GM20000 (cell line): ENCODE measurements around the gene OLFM2.

ENCODE experiments used
- DNase-seq: peaks from one replicate; pipeline ENCODE4 v3.0.0; 2012; ENCODE audit warnings: low spot score
- TF ChIP-seq, protein P1 (sequence below): IDR thresholded peaks from 2 replicates; pipeline ENCODE4 v1.5.1; 2012; ENCODE audit warnings: mild to moderate bottlenecking, control low read depth; ENCODE audit errors: extremely low read depth, missing control alignments

Gene OLFM2

DNA sequence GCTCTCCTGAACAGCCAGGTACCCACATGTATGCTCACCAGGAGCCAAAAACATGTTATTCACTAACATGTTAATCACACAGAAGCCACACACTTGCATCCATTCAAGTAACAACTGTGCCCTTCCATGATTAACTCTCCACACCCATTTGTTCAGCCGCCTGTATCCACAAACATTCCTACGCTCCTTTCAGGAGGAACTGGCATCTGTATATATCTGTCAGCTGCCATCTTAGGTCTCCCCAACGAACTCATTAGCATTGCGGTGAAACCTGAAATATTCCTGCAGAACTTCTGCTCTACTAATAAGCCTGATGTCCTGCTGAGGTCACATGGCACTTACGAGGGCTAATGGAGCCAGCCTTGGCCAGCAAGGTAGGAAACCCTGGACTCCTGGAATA is 33.0 kb downstream of the OLFM2 start:
- TF ChIP-seq, protein P1, sequence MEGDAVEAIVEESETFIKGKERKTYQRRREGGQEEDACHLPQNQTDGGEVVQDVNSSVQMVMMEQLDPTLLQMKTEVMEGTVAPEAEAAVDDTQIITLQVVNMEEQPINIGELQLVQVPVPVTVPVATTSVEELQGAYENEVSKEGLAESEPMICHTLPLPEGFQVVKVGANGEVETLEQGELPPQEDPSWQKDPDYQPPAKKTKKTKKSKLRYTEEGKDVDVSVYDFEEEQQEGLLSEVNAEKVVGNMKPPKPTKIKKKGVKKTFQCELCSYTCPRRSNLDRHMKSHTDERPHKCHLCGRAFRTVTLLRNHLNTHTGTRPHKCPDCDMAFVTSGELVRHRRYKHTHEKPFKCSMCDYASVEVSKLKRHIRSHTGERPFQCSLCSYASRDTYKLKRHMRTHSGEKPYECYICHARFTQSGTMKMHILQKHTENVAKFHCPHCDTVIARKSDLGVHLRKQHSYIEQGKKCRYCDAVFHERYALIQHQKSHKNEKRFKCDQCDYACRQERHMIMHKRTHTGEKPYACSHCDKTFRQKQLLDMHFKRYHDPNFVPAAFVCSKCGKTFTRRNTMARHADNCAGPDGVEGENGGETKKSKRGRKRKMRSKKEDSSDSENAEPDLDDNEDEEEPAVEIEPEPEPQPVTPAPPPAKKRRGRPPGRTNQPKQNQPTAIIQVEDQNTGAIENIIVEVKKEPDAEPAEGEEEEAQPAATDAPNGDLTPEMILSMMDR, result no peak
- DNase-seq, result no peak

DNA sequence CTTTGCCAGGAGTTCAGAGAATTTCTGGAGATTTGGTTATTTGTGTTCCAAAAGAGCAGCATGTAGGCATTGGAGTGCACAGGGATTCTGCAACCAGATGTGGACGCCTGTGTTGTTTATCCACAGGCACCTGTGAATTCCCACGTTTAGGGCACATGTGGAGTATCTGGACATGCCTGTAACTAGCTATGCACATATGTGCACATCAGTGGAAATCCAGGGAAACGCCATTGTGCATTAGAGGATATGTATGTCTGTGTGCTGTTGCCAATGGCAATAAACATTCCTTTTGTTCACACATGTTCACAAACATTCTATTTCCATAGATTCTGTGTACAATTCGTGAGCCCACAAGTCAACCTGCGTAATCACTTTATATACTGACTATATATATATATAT is 34.7 kb downstream of the OLFM2 start:
- DNase-seq, result no peak
- TF ChIP-seq, protein P1, result no peak

- no peak for DNase-seq
- TF ChIP-seq, protein P1, result no peak
These were observed 35.3 kb downstream of the OLFM2 start for GRCh38 chr19:9901020-9901419.

- TF ChIP-seq, protein P1, result no peak
- DNase-seq, result no peak
These were observed 44.5 kb downstream of the OLFM2 start for GRCh38 chr19:9891609-9892373.

GRCh38 chr19:9885077-9885552 is 51.2 kb downstream of the OLFM2 start:
- TF ChIP-seq, protein P1, result no peak
- no peak for DNase-seq

GRCh38 chr19:9883764-9884163 is 52.6 kb downstream of the OLFM2 start:
- TF ChIP-seq, protein P1, result no peak
- DNase-seq, result no peak

DNA sequence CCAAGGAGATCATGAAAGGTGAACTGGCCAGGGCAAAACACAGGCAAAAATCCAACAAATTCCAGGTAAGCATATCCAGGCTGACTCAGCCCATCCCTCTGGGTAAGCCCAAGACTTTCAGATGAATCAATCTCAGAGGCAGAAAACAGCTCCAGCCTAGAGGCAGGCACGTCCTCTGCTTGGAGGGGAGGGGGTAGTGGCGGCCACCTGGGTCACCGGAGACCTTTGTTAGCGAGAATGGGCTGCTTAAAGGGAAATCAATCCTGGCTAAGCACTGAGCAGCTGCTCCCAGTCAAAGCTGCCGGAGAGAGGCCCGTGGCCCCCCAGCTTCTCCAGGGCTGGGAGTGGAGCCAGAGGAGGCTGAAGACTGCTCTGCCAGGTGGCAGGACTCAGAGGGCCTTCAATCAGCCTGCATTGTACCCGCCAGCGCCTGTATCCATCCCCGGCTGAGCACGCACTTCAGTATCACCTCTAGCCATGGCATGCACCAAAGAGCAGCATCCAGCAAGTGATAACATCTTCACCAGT is 53.0 kb downstream of the OLFM2 start:
- no peak for DNase-seq
- TF ChIP-seq, protein P1, result no peak
